HG03103 (cell line): ENCODE data around the gene PLXNA3.

Experiments used
- ATAC-seq: cut with Tn5 transposase; IDR thresholded peaks from one replicate; pipeline ENCODE4 v1.9.1; 2021; ENCODE audit warnings: low read depth; ENCODE audit not compliant: unreplicated experiment

PLXNA3 gene

DNA sequence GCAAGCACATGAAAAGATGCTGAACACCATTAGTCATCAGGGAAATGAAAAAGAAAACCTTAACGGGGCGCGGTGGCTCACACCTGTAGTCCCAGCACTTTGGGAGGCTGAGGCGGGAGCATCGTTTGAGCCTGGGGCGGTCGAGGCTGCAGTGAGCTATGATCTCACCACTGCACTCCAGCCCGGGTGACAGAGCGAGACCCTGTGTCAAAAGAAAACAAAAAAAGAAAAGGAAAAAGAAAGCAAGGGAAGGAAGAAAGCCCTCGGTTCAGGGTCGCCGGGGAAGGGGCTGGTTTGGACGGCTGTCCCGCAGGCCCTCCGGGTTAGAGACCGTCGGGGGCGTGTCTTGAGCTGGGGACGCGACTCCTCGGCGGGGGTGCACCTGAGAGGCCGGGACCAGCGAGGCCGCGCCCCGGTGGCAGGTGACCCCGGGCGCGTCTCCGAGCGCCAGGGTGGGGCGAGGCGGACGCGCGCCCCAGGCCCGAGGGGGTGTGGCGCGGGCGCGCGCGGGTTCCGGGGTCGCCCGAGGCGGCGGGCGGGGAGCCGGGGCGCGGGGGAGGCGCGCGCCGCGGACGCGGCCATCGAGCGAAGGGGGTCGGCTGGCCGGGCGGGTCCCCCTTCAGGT, 478 bp upstream of the PLXNA3 start:
- peak; percentile 40 for ATAC-seq

DNA sequence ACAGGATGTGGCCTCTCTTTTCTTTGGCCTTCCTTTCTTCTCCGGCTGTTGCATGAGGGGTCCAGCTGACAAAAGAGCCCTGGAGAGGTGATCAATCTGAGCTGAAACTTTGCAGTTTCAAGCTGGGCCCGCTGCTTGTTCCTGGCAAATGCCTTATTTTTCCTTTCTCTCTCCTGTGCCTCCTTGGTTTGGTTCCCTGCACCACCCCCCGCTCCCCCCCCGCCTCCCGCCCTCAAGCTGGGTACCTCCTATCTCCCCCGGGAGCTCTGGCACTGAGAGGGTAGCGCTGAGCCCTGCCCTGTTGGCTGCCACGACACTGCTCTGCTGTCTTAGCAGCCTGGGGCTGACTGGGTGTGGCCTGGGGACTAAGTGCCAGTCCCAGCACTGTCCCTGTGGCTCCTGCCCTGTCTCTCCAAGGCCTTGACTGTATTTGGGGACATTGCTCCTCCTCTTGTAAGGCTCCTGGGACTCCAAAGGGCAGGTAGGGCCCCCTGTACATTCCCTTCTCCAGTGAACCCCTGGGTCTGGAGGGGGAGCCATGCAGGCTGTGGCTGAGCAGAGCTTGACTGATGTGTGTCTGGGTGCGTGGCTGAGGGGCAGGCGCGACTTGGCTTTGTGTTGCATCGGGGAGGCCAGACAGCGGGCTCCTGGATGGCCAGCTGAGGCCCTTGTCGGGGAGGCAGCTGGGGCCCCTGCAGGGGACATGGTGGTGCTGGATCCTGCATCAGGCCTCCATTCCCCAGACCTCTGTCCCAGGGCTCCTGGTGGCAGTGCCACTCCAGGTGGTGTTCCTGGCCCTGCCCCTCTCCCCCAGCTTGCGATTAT, 1.1 kb downstream of the PLXNA3 start:
- no peak for ATAC-seq

DNA sequence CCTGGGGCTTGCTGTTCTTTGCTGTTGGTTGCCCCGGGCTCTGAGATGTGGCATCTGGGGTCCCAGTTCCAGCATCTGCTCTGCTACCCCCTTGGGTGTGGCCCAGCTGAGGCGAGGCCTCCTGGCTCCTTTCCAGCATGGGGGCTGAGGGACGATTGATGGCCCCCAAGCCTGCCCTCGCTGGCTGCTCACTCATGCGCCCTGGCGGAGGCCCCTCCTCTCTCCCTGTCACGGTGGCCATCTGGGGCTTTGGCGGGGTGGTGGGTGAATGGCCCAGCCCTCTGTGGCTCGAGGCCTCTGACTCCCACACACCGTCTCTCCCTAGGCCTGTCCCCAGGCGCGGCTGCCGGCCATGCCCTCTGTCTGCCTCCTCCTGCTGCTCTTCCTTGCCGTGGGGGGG, 1.8 kb downstream of the PLXNA3 start:
- no peak for ATAC-seq

DNA sequence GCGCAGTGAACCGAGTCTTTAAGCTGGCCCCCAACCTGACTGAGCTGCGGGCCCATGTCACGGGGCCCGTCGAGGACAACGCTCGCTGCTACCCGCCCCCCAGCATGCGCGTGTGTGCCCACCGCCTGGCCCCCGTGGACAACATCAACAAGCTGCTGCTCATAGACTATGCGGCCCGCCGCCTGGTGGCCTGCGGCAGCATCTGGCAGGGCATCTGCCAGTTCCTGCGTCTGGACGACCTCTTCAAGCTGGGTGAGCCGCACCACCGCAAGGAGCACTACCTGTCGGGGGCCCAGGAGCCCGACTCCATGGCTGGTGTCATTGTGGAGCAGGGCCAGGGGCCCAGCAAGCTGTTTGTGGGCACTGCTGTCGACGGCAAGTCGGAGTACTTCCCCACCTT, 2.2 kb downstream of the PLXNA3 start:
- no peak for ATAC-seq

DNA sequence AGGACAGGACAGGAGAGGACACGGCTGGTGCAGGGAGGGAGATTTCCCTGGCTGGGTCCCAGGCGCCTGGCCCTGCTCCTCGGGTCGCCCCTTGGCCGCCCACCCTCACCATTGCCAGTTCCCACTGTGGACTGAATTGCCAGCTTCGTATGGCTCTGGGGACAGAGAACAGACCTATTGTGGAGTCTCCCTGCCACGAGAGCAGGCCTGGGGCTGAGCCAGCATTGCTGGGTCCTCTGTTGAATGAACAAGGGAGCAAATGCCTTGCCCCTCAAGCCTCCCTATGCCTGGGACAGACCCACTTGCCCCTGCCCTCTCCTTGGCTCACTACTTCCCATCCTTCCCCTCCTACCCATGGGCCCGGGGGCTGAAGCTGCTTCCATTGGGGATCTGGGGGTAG, 4.3 kb downstream of the PLXNA3 start:
- ATAC-seq: no peak

DNA sequence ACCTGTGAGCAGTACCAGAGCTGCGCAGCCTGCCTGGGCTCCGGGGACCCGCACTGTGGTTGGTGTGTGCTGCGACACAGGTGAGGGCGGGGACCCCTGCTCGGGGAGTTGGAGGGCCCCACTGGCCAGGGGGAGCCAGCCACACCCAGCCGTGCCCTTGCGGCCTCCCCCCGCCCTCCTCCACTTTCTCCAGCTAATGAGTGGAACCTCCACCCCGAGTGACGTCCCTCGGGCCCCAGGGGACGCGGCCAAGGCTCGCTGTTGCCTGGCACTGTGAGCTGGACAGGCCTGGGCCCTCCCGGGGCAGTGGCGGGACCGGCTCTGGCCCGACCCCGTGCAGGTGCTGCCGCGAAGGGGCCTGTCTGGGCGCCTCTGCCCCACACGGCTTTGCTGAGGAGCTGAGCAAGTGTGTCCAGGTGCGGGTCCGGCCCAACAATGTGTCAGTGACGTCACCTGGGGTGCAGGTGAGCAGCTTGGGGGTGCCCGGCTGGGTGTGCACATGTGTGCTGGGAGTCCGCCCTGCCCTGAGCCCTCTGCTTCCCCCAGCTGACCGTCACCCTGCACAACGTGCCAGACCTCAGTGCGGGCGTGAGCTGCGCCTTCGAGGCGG, 5.6 kb downstream of the PLXNA3 start:
- ATAC-seq: no peak

DNA sequence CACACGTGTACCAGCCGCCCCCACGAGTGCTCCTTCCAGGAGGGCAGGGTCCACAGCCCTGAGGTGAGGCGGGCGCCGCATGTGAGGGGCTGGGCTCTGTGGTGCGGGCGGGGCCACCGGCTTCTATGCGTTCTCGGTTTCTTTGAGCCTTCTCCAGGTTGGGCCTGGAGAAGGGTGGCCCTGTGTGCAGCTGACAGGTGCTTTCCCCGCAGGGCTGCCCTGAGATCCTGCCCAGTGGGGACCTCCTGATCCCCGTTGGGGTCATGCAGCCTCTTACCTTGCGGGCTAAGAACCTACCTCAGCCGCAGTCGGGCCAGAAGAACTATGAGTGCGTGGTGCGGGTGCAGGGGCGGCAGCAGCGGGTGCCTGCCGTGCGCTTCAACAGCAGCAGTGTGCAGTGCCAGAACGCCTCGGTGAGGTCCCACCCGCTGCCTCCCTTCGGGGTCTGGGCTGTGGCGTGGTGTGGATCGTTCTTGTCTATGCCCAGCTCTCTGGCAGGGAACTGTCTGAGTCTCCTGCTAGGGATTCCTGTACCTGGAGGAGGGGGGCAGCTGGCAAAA, 6.8 kb downstream of the PLXNA3 start:
- ATAC-seq: no peak

DNA sequence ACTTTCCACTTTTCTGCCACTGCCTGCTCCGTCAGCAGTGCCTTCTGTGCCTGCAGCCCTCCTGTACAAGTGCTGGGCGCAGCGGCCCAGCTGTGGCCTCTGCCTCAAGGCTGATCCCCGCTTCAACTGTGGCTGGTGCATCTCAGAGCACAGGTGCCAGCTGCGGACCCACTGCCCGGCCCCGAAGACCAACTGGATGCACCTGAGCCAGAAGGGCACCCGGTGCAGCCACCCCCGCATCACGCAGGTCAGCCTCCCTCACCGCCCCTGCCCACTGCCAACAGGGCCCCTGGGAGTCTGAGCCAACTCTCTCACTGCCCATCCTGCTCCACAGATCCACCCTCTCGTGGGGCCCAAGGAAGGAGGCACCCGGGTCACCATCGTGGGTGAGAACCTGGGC, 7.5 kb downstream of the PLXNA3 start:
- ATAC-seq: no peak

DNA sequence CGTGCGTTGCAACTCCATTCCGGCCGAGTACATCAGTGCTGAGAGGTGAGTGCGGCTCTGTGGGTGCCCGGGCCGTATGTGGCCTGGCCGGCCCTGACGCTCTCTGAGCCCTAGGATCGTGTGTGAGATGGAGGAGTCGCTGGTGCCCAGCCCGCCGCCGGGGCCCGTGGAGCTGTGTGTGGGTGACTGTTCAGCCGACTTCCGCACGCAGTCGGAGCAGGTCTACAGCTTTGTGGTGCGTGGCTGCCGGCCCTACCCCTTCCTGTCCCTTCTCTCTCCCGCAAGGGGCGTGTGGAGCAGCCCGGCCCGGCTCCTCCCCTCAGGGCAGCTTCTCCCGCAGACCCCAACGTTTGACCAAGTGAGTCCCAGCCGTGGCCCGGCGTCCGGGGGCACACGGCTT, 8.0 kb downstream of the PLXNA3 start:
- no peak for ATAC-seq

DNA sequence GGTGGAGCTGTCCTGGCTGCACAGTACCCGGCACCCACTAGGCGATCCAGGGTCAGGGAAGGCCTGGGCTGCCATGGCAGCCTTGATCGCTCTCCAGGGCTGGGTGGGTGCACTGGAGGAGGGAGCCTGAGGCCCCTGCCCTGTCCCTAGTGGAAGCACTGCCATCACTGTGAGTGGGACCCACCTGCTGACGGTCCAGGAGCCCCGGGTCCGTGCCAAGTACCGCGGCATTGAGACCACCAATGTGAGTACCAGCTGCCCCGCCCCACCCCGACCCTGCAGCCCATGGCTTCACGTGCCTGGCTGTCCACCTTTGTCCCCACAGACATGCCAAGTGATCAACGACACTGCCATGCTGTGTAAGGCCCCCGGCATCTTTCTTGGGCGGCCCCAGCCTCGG, 8.8 kb downstream of the PLXNA3 start:
- no peak for ATAC-seq

DNA sequence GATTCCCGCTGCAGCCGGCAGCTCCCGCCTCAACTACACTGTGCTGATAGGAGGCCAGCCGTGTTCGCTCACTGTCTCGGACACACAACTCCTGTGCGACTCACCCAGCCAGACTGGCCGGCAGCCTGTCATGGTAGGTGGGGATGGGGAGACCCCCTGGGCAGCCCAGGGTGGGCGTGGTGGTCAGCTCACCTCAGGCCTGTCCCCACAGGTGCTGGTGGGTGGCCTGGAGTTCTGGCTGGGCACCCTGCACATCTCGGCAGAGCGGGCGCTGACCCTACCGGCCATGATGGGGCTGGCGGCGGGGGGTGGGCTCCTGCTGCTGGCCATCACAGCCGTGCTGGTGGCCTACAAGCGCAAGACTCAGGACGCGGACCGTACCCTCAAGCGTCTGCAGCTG, 9.5 kb downstream of the PLXNA3 start:
- ATAC-seq: no peak

DNA sequence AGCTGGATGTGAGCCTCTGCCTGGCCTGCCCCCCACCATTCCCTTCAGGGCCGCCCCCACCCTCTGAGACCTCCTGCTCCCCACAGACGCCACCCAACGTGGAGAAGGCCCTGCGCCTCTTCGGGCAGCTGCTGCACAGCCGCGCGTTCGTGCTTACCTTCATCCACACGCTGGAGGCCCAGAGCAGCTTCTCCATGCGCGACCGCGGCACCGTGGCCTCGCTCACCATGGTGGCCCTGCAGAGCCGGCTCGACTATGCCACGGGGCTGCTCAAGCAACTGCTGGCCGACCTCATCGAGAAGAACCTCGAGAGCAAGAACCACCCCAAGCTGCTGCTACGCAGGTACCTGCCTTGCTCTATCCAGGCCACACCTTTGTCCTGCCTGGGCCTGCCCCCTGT, 10.1 kb downstream of the PLXNA3 start:
- ATAC-seq: no peak

DNA sequence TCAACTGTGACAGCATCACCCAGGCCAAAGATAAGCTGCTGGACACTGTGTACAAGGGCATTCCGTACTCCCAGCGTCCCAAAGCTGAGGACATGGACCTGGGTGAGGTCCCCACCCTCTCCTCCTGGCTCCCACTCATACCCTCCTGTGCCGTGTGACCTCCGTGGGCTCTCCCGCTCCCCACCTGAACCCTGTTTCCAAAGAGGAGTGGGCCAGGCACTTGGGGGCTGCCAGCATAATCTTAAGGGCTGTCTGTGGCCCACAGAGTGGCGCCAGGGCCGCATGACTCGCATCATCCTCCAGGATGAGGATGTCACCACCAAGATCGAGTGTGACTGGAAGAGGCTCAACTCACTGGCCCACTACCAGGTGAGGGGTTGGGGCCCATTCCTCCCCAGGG, 11.0 kb downstream of the PLXNA3 start:
- ATAC-seq: no peak

DNA sequence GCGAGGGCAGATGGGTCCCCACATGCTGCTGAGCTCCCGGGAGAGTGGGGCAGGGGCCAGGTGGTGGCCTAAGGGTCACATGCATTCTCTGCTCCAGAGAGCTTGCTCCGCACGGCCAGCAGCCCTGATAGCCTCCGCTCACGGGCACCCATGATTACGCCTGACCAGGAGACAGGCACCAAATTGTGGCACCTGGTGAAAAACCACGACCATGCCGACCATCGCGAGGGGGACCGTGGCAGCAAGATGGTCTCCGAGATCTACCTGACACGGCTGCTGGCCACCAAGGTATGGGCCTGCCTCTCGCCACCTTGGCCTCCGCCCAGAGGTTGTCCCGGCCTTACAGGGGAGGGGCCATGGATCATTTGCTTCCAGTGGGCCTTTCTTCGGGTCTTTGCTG, 11.8 kb downstream of the PLXNA3 start:
- ATAC-seq: no peak

DNA sequence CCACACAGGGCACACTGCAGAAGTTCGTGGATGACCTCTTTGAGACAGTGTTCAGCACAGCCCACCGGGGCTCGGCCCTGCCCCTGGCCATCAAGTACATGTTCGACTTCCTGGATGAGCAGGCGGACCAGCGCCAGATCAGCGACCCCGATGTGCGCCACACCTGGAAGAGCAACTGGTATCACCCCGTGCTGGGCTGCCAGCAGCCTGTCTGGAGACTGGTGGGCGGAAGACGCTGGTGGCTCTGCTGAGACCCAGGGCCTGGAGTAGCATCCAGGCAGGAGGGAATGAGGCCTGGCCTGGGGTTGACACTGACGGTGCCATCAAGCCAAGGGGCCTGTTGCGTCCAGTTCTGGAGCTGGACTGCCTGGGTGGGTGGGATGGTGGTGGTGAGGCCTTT, 12.4 kb downstream of the PLXNA3 start:
- ATAC-seq: no peak

DNA sequence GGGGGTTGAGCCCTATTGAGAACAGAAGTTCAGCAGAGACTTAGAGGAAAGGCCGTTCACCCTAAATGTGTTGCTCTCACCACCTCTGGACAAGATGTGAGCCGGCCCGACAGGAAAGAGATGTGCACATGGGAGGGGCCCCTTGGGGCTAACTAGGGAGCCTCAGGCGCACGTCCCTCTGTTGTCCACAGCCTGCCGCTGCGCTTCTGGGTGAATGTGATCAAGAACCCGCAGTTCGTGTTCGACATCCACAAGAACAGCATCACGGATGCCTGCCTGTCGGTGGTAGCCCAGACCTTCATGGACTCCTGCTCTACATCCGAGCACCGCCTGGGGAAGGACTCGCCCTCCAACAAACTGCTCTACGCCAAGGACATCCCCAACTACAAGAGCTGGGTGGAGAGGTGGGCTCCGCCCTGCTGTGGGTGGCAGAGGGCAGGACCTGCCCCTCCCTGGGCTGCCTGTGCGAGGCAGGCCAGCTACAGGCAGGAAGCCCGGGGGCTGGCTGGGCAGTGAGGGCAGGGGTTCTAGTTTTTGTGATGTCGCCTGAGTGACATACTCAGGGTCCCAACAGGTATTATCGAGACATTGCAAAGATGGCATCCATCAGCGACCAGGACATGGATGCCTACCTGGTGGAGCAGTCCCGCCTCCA, 13.0 kb downstream of the PLXNA3 start:
- no peak for ATAC-seq

DNA sequence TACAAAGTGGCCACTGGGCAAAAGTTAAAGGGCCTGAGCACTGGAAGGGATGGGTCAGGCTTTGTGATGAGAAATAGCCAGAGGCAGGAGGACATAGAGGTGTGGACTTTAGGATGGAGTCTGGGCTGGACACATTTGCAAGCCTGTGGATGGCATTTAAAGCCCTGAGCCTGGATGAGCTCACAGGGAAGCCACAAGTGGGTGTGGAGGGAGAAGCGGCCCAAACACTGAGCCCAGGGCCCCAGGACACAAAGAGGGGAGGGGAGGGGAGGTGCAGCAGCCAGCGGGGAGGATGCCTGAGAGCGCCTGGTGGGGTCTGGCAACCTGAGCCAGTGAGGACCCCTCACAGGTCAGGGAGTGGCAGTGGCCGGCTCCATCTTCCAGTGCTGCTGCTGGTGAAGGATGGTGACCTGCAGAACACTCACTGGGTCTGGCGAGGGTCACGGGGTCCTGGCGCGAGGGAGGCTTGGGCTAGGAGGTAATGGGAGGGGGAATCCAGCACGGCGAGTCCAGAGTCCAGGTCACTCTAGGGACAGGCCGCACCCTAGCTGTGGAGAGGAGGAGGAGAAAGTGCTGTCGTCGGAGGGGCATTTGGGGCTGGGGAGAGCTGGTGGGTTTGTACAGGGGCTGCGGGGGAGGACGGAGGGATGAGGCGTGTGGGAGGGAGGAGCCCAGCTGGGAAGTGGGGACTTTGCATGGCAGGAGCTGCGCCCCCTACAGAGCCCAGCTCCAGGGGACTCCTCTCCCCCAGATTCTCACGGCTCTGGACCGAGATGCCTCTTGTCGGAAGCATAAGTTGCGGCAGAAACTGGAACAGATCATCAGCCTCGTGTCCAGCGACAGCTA, 14.0 kb downstream of the PLXNA3 start:
- no peak for ATAC-seq

DNA sequence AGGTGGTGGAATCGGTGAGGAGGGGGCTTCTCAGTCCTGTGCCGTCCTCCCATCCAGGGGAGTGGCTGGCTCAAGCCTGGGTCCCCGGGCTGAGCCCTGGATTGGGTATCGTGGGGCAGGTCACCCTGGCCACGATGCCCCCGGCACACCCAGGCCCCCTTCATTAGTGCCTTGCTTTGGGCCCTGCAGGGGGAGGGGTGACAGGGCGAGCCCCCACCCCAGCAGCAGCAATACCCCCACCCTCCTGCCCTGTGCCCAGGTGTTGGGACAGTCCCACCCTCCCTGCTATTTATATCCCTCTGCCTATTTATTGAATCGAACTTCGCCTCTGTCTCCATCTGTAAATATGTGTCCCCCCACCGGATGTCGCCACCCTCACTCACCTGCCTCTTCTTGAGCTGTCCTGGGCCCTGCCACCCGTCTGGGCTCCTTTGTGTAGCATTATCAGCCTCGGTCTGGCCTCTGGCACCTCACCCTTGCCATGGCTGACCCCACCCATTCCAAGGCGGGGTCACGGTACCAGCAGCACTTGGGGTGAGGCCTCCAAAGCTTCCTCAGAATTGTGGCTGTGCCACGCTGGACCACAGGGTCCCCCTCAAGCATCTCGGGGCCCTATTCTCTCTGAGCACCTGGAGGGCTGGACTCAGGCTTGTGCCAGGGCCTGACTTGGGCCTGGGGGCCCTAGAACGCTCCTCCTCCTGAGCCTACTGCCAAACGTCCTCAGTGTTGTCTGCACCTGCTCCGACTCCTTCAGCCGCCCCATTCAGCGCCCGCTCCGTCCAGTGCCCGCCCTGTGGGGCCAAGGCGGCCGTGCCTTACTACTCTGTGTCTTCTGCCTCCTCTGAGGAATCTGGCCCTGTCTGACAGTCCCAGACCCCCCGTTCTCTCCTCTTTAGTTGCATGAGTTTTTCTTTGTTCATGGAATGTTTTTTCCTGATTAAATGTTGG, 14.9 kb downstream of the PLXNA3 start:
- ATAC-seq: no peak

DNA sequence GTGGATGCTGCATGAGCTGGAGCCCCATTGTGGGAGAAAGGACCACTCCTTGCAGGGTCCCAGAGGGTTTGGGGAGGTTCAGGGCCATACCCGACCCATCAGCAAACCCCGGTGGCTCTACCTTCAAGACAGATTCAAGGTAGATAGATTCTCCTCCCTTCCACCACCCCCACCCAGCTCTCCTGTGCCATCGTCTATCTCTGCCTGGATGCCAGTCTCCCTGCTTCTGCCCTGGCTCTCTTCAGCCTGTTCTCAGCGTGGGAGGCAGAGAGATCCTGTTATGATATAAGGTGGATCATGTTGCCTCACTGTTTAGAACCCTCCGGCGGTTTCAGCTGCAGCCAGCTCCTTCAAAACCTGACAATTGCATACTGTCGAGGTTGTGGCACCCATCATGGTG, 15.6 kb downstream of the PLXNA3 start:
- no peak for ATAC-seq
